Mucosa of descending colon (tissue), 3 donors: ENCODE measurements around the gene CFAP141. TPM values are rescaled to one million over a fixed set of nuclear protein-coding genes. Genes with fewer than 3 reads are reported as not detected.

Source experiments
- ATAC-seq: fragments of 200-7000 bp; cut with Tn5 transposase; one replicate; pipeline ENCODE4 v1.9.1; 2020; ENCODE audit warnings: mild to moderate bottlenecking, moderate library complexity
- DNase-seq, 3 donors: peaks; one replicate each; pipeline ENCODE4 v3.0.0-alpha.2; 2020
- H3K36me3 ChIP-seq: fragments of 200-600 bp; one replicate; pipeline ENCODE4 v1.8.0; 2021; ENCODE audit warnings: low read depth, mild to moderate bottlenecking
- H3K4me1 ChIP-seq: fragments of 200-600 bp; one replicate; pipeline ENCODE4 v1.8.0; 2021; ENCODE audit warnings: low read depth, mild to moderate bottlenecking
- H3K4me3 ChIP-seq: fragments of 200-600 bp; one replicate; pipeline ENCODE4 v1.8.0; 2021; ENCODE audit warnings: mild to moderate bottlenecking
- H3K9me3 ChIP-seq: fragments of 200-600 bp; one replicate; pipeline ENCODE4 v1.8.0; 2021; ENCODE audit warnings: mild to moderate bottlenecking
- intact Hi-C, 2 donors: fragments of 100-400 bp; cut with DNase I in 1 of 2; cut with micrococcal nuclease in 1 of 2; formaldehyde crosslinking; loops; one replicate each; pipeline versions ENCODE4 v1.11.0 to v1.11.1; 2022; cut with DNase I, micrococcal nuclease
- microRNA-seq: library from miRNA; unstranded; fragments of <30 nt; microRNA quantifications from one replicate; pipeline ENCODE4, GENCODE V29; 2019
- total RNA-seq, 3 donors: library from RNA; stranded (reverse); fragmentation: NEBNext Ultra II Directional in 2 of 3; extraction: Animal tissue kit (Norgen Biotek cat#: 25700) in 2 of 3; gene quantifications; one replicate each; pipeline versions ENCODE4 v1.2.1 to v1.2.4, GENCODE V29; 2021 to 2023
- TF ChIP-seq, protein P1 (sequence below): fragments of 200-600 bp; IDR thresholded peaks from one replicate; pipeline ENCODE4 v1.8.0; 2022; ENCODE audit warnings: antibody characterized with exemption, mild to moderate bottlenecking
- donor health status: DM: no; HTN: no; CAD: no; lungs with moderate emphysema.
- donor health status: DM: no; HTN: no; CAD: no.
- donor health status: DM: no; HTN: yes; CAD: no.

CFAP141 gene
- total RNA-seq, 3 donors from 2014 or later: not detected

- H3K4me1 ChIP-seq: no peaks in the 10 kb centered on the region
- H3K36me3 ChIP-seq: peaks cover 12% of the 10 kb centered on the region
- no peak within 1 kb of the TSS for H3K4me3 ChIP-seq
- DNase-seq (peak; percentile 43 to 67 (median 55)), ATAC-seq (peak; percentile 35)
- TF ChIP-seq, protein P1, sequence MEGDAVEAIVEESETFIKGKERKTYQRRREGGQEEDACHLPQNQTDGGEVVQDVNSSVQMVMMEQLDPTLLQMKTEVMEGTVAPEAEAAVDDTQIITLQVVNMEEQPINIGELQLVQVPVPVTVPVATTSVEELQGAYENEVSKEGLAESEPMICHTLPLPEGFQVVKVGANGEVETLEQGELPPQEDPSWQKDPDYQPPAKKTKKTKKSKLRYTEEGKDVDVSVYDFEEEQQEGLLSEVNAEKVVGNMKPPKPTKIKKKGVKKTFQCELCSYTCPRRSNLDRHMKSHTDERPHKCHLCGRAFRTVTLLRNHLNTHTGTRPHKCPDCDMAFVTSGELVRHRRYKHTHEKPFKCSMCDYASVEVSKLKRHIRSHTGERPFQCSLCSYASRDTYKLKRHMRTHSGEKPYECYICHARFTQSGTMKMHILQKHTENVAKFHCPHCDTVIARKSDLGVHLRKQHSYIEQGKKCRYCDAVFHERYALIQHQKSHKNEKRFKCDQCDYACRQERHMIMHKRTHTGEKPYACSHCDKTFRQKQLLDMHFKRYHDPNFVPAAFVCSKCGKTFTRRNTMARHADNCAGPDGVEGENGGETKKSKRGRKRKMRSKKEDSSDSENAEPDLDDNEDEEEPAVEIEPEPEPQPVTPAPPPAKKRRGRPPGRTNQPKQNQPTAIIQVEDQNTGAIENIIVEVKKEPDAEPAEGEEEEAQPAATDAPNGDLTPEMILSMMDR: no peak
- no peaks in the 10 kb centered on the region for H3K9me3 ChIP-seq
- intact Hi-C loops: no loop called here
These were observed 51.5 kb downstream of the CFAP141 start, which contains the start of gene NUP210L for GRCh38 chr1:154154534-154155191. Gene NUP210L (minus strand): TSS chr1:154155073.

DNA sequence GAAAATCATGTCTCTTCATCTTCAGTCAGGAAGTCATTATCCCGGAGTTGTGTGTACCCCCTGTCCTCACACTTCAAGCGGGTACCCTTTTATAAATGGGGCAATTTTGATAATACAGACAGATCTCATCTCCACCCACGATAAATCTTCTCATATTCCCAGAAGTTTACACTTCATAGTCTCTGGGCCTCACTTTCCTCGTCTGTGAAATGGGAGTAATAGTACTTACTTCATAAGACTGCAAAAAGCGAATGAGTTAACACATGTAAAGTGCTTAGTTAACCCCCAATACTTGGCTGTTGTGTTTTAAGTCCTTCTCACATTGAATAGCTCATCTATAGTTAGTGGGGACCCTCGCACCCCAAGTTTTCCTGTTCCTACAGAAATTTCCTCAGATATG lies 52.1 kb downstream of the CFAP141 start:
- no peak overlapping the region for H3K4me3 ChIP-seq
- ATAC-seq (no peak), DNase-seq (no peak)
- peaks cover 12% of the 10 kb centered on the region for H3K36me3 ChIP-seq
- TF ChIP-seq, protein P1: no peak
- intact Hi-C loops: no loop called here
- H3K4me1 ChIP-seq: no peaks in the 10 kb centered on the region
- H3K9me3 ChIP-seq: no peaks in the 10 kb centered on the region

- H3K4me1 ChIP-seq: no peaks in the 10 kb centered on the region
- ATAC-seq (no peak), DNase-seq (no peak)
- H3K36me3 ChIP-seq: peaks cover 6% of the 10 kb centered on the region
- H3K4me3 ChIP-seq: no peak overlapping the region
- intact Hi-C loops: no loop called here
- H3K9me3 ChIP-seq: no peaks in the 10 kb centered on the region
- TF ChIP-seq, protein P1: no peak
These were observed 54.8 kb downstream of the CFAP141 start for GRCh38 chr1:154151311-154151710.

Small RNA genes lying within 50 kb of the gene (microRNA-seq; reads per million reads assigned to microRNA genes)
- gene MIR190B: 10.9 reads per million, percentile 35 among the genes with 10 or more reads in this experiment

Other genes with a start within 250 kb of the CFAP141 start
- 10 to 100 TPM; 30.0 to 47.3 (median 47.1) TPM for gene CRTC2, start 247.7 kb downstream of the CFAP141 start, total RNA-seq
- 10 to 100 TPM; 66.7 to 74.7 (median 66.7) TPM for gene SLC39A1, start 242.8 kb downstream of the CFAP141 start, total RNA-seq
- gene CREB3L4, start 238.4 kb downstream of the CFAP141 start, total RNA-seq: 10 to 100 TPM in 2 of 3 donors, 1 to 10 TPM in 1; 9.9 to 26.9 (median 23.0) TPM
- gene JTB, start 228.7 kb downstream of the CFAP141 start, total RNA-seq: 100 to 1,000 TPM; 119 to 153 (median 124) TPM
- 10 to 100 TPM; 55.4 to 82.5 (median 77.5) TPM for gene RAB13, start 220.0 kb downstream of the CFAP141 start, total RNA-seq
- gene RPS27, start 215.6 kb downstream of the CFAP141 start, total RNA-seq: 1,000 to 10,000 TPM; 1,116 to 1,231 (median 1,134) TPM
- under 1 TPM in 1 of 3 donors, not detected in 2; 0.06 TPM for gene NUP210L, start 51.3 kb downstream of the CFAP141 start, total RNA-seq
- 100 to 1,000 TPM; 260 to 585 (median 412) TPM for gene TPM3, start 14.2 kb downstream of the CFAP141 start, total RNA-seq
- 100 to 1,000 TPM in 1 of 3 donors, 10 to 100 TPM in 2; 92.7 to 119 (median 99.3) TPM for gene UBAP2L, start 14.6 kb upstream of the CFAP141 start, total RNA-seq
- 10 to 100 TPM; 60.8 to 66.3 (median 64.5) TPM for gene HAX1, start 66.3 kb upstream of the CFAP141 start, total RNA-seq
- gene AQP10, start 114.8 kb upstream of the CFAP141 start, total RNA-seq: not detected
- 10 to 100 TPM in 2 of 3 donors, 1 to 10 TPM in 1; 3.8 to 36.1 (median 16.1) TPM for gene ATP8B2, start 119.2 kb upstream of the CFAP141 start, total RNA-seq
- gene IL6R, start 199.0 kb upstream of the CFAP141 start, total RNA-seq: 10 to 100 TPM; 31.8 to 43.9 (median 42.5) TPM